Adrenal gland (tissue), 12 donors: ENCODE data around the gene KMT5B. TPM values are rescaled to one million over a fixed set of nuclear protein-coding genes. Genes with fewer than 3 reads are reported as not detected.
A peak's percentile ranks its signal among the peaks of the same experiment; 100 is the strongest.

Source experiments
- DNase-seq, 7 donors: peaks; one replicate each; pipeline ENCODE4 v3.0.0-alpha.2; 2019 to 2020
- H3K27ac ChIP-seq, 5 donors: fragments of 200-600 bp; sonication (generic) in 4 of 5; 1 replicate in 3 of 5; 2 replicates in 2 of 5; pipeline versions ENCODE4 v1.5.1 to v1.8.0; 2016 to 2020; ENCODE audit warnings: mild to moderate bottlenecking in 1 of 5
- H3K27me3 ChIP-seq: fragments of 200-600 bp; 2 replicates; pipeline ENCODE4 v1.8.0; 2021
- H3K36me3 ChIP-seq, 2 donors: fragments of 200-600 bp; replicated peaks in 1 of 2; 1 replicate in 1 of 2; 2 replicates in 1 of 2; pipeline versions ENCODE4 v1.5.1 to v1.8.0; 2018 to 2022
- H3K4me1 ChIP-seq, 2 donors: fragments of 200-600 bp; replicated peaks in 1 of 2; 1 replicate in 1 of 2; 2 replicates in 1 of 2; pipeline versions ENCODE4 v1.5.1 to v1.8.0; 2018 to 2021
- H3K4me3 ChIP-seq, 4 donors: fragments of 200-600 bp; sonication (generic) in 3 of 4; one replicate each; pipeline ENCODE4 v1.5.1; 2016 to 2018
- H3K9me3 ChIP-seq, 3 donors: fragments of 200-600 bp; sonication (generic) in 1 of 3; replicated peaks in 1 of 3; 1 replicate in 2 of 3; 2 replicates in 1 of 3; pipeline versions ENCODE4 v1.5.1 to v1.8.0; 2016 to 2021
- CTCF ChIP-seq, 6 experiments: fragments of 450-650 bp in 4 of 6; fragments of 200-600 bp in 2 of 6; sonication (generic) in 1 of 6; IDR thresholded peaks; 1 replicate in 5 of 6; 2 replicates in 1 of 6; pipeline versions ENCODE4 v1.5.1 to v1.8.0; 2016 to 2021; ENCODE audit warnings: antibody characterized with exemption in 6 of 6, mild to moderate bottlenecking in 2 of 6, moderate library complexity in 1 of 6
- POLR2A ChIP-seq, 2 donors: fragments of 450-650 bp; IDR thresholded peaks; one replicate each; pipeline ENCODE4 v1.6.1; 2017; ENCODE audit warnings: antibody characterized with exemption in 2 of 2, mild to moderate bottlenecking in 2 of 2, moderate library complexity in 1 of 2
- WGBS, 4 donors: extraction: QIAGEN DNeasy Blood & Tissue Kit in 2 of 4; methylation state at CpG; one replicate each; pipeline versions ENCODE4 v1.1.5 to v1.1.7; 2013 to 2017; 5-methylcytosine and 5-hydroxymethylcytosine counted together
- intact Hi-C, 2 donors: fragments of 100-400 bp; cut with DNase I; formaldehyde crosslinking; loops; one replicate each; pipeline versions ENCODE4 v1.14.1 to v1.15.0; 2022 to 2023
- polyA plus RNA-seq, 3 donors: library from polyadenylated mRNA; stranded (reverse); fragments of 200-250 nt in 2 of 3; fragments of 350-450 nt in 1 of 3; fragmentation: Illumina TruSeq in 1 of 3; extraction: RNeasy Lipid Tissue Mini Kit (QIAGEN cat#74804) in 1 of 3; gene quantifications; one replicate each; pipeline ENCODE4 v1.2.3, GENCODE V29; 2013 to 2014
- total RNA-seq, 9 donors: library from RNA; depleted of rRNA in 4 of 9; stranded (reverse); fragments of >200 nt in 4 of 9; fragments of 120-200 nt in 1 of 9; fragmentation: NEBNext Ultra II Directional in 1 of 9; extraction: Animal tissue kit (Norgen Biotek cat#: 25700) in 1 of 9; gene quantifications; one replicate each; pipeline versions ENCODE4 v1.1.0 to v1.2.4, GENCODE V29; 2013 to 2023
- donor health status: healthy with polysubstance abuse.
- donor health status: Bipolar disorder and iron deficiency.
- donor health status: DM: yes; HTN: yes; CAD: no.
- donor health status: DM: no; HTN: no; CAD: no.
- donor health status: DM: no; HTN: no; CAD: no.
- donor health status: DM: yes; HTN: yes; CAD: no.

The KMT5B gene
- total and polyA plus RNA-seq, 12 donors, result 22.6 to 121 (median 36.9) TPM

GRCh38 chr11:68163691-68164090, 49.4 kb downstream of the KMT5B start:
- H3K4me3 ChIP-seq, result no peak overlapping the region
- H3K27me3 ChIP-seq, result no peaks in the 10 kb centered on the region
- WGBS, 4 donors, result 79 to 93% (median 88%) methylated on average over 10 to 11 of the region's 11 CpGs
- intact Hi-C loops, result no loop called here
- TF ChIP-seq CTCF (IDR thresholded peaks at IDR 0.05), result no peak
- TF ChIP-seq POLR2A (IDR thresholded peaks at IDR 0.05), result no peak
- H3K9me3 ChIP-seq, result no peaks in the 10 kb centered on the region
- no peak overlapping the region for H3K27ac ChIP-seq
- no peak for DNase-seq
- H3K36me3 ChIP-seq, result peaks cover 0 to 50% of the 10 kb centered on the region in 2 donors
- H3K4me1 ChIP-seq, result peaks cover 3 to 12% of the 10 kb centered on the region in 2 donors

- intact Hi-C loops, result no loop called here
- peak in 2 of 7 donors; percentile 25 to 30 for DNase-seq
- Histone ChIP-seq H3K27ac (no peak overlapping the region), H3K4me3 (no peak overlapping the region), H3K27me3 (no peaks in the 10 kb centered on the region), H3K36me3 (peaks cover 0 to 29% of the 10 kb centered on the region in 2 donors), H3K9me3 (no peaks in the 10 kb centered on the region), H3K4me1 (peaks cover 3 to 12% of the 10 kb centered on the region in 2 donors)
- TF ChIP-seq CTCF (IDR thresholded peaks at IDR 0.05), result no peak
- no peak for TF ChIP-seq POLR2A (IDR thresholded peaks at IDR 0.05)
- WGBS, 4 donors, result 59 to 66% (median 65%) methylated on average over 7 of the region's 7 CpGs
Measured at GRCh38 chr11:68160100-68160695, 52.9 kb downstream of the KMT5B start.

GRCh38 chr11:68159665-68160064, 53.4 kb downstream of the KMT5B start:
- Histone ChIP-seq H3K27me3 (no peaks in the 10 kb centered on the region), H3K36me3 (peaks cover 0 to 28% of the 10 kb centered on the region in 2 donors), H3K4me3 (no peak overlapping the region), H3K27ac (no peak overlapping the region), H3K4me1 (peaks cover 3 to 12% of the 10 kb centered on the region in 2 donors), H3K9me3 (no peaks in the 10 kb centered on the region)
- WGBS, 4 donors, result 68 to 90% (median 76%) methylated on average over 6 of the region's 6 CpGs
- DNase-seq, result peak in 1 of 7 donors; percentile 18
- intact Hi-C loops, result no loop called here
- TF ChIP-seq POLR2A (IDR thresholded peaks at IDR 0.05), result no peak
- TF ChIP-seq CTCF (IDR thresholded peaks at IDR 0.05), result no peak

- H3K27me3 ChIP-seq, result no peaks in the 10 kb centered on the region
- TF ChIP-seq POLR2A (IDR thresholded peaks at IDR 0.05) (no peak), CTCF (IDR thresholded peaks at IDR 0.05) (no peak)
- H3K9me3 ChIP-seq, result no peaks in the 10 kb centered on the region
- H3K4me1 ChIP-seq, result peaks cover under 1 to 7% of the 10 kb centered on the region in 2 donors
- intact Hi-C loops, result no loop called here
- DNase-seq, result no peak
- WGBS, 4 donors, result 89 to 94% (median 90%) methylated on average over 9 of the region's 9 CpGs
- peaks cover 0 to 25% of the 10 kb centered on the region in 2 donors for H3K36me3 ChIP-seq
- H3K27ac ChIP-seq, result no peak overlapping the region
- H3K4me3 ChIP-seq, result no peak overlapping the region
Measured at GRCh38 chr11:68159161-68159560, 53.9 kb downstream of the KMT5B start.
